ENCODE data around the gene HSPA8. TPM values are rescaled to one million over a fixed set of nuclear protein-coding genes. Genes with fewer than 3 reads are reported as not detected.

HSPA8 gene
- polyA plus RNA-seq, 1 of the 3 experiments (the other 2 are of a cell fraction): 2,088 TPM

- no peak overlapping the region for H3K27ac ChIP-seq (ENCODE audit: low read depth in 2 of 2, low read length in 1 of 2)
- no peak overlapping the region for H3K4me3 ChIP-seq (ENCODE audit: low read depth in 2 of 2, low read length in 1 of 2)
- H3F3A ChIP-seq (replicated peaks; ENCODE audit: insufficient read depth): peaks cover 46% of the 10 kb centered on the region
- no peak overlapping the region for H2AFZ ChIP-seq (ENCODE audit: low read depth)
- peaks cover 1% of the 10 kb centered on the region; the same call in 1 of the 2 replicates for H3K79me2 ChIP-seq (ENCODE audit: insufficient read depth)
- peaks cover 32% of the 10 kb centered on the region for H4K20me1 ChIP-seq (ENCODE audit: insufficient read depth)
- no peaks in the 10 kb centered on the region for H3K4me1 ChIP-seq (ENCODE audit: control insufficient read depth in 1 of 2, insufficient read depth in 2 of 2, low read depth in 1 of 2, low read length in 1 of 2)
- H3K9ac ChIP-seq: no peak overlapping the region
- POLR2A ChIA-PET: no interaction called here
- CTCF ChIA-PET: interaction anchor here (3.5 to 5.9 kb wide), 3 partner anchors 26 to 189 kb away, joined by 25 to 74 read pairs (median 64); no protein-coding TSS in a partner anchor
- H3K9me2 ChIP-seq: no peaks in the 10 kb centered on the region
- TF ChIP-seq NFIC (IDR thresholded peaks at IDR 0.05; ENCODE audit: borderline replicate concordance) (no peak), RXRA (IDR thresholded peaks at IDR 0.05; ENCODE audit: borderline replicate concordance, low read depth) (no peak), TAF1 (IDR thresholded peaks at IDR 0.05; ENCODE audit: borderline replicate concordance, low read depth, low read length) (no peak), JUND (IDR thresholded peaks at IDR 0.05) (no peak), MEF2A (IDR thresholded peaks at IDR 0.05; ENCODE audit: borderline replicate concordance, low read depth) (no peak), EZH2phosphoT487 (IDR thresholded peaks at IDR 0.05; ENCODE audit: borderline replicate concordance, low read depth) (no peak), RFX5 (IDR thresholded peaks at IDR 0.05; ENCODE audit: low read length) (no peak), POLR2AphosphoS5 (IDR thresholded peaks at IDR 0.05; ENCODE audit: low read depth, low read length) (no peak), SMC3 (IDR thresholded peaks at IDR 0.05; ENCODE audit: low read depth, low read length) (no peak), FOXM1 (IDR thresholded peaks at IDR 0.05; ENCODE audit: low read depth) (no peak), YY1 (IDR thresholded peaks at IDR 0.05; ENCODE audit: low read depth) (no peak)
- no peak for DNase-seq
- WGBS (ENCODE audit: low lambda C conversion rate): 99% methylated on average over 4 of the region's 4 CpGs
- H3K36me3 ChIP-seq (replicated peaks in 1 of 2; ENCODE audit: control insufficient read depth in 1 of 2, insufficient read depth in 2 of 2, low read length in 1 of 2): peaks cover 24 to 28% of the 10 kb centered on the region in 2 experiments
- H3K27me3 ChIP-seq (ENCODE audit: insufficient read depth): no peaks in the 10 kb centered on the region
- no peak overlapping the region for H3K4me2 ChIP-seq
- no peaks in the 10 kb centered on the region for H3K9me3 ChIP-seq
Measured at GRCh38 chr11:123051634-123052033, 10.3 kb downstream of the HSPA8 start.

GRCh38 chr11:123051146-123051545, 10.8 kb downstream of the HSPA8 start:
- TF ChIP-seq TCF12 (IDR thresholded peaks at IDR 0.05) (no peak), FOXJ3 (CRISPR knock-in tag; IDR thresholded peaks at IDR 0.05) (no peak)
- CTCF ChIA-PET: interaction anchor here (4.9 to 5.0 kb wide), 2 partner anchors 188 kb away, joined by 34 to 64 read pairs; no protein-coding TSS in a partner anchor
- no peak overlapping the region for H3K9ac ChIP-seq

GRCh38 chr11:123047947-123048293, 14.0 kb downstream of the HSPA8 start:
- Histone ChIP-seq H3K27me3 (ENCODE audit: insufficient read depth) (no peaks in the 10 kb centered on the region), H3K27ac (ENCODE audit: low read depth in 2 of 2, low read length in 1 of 2) (no peak overlapping the region), H3K4me1 (ENCODE audit: control insufficient read depth in 1 of 2, insufficient read depth in 2 of 2, low read depth in 1 of 2, low read length in 1 of 2) (no peaks in the 10 kb centered on the region), H3K4me3 (ENCODE audit: low read depth in 2 of 2, low read length in 1 of 2) (no peak overlapping the region), H3K36me3 (replicated peaks in 1 of 2; ENCODE audit: control insufficient read depth in 1 of 2, insufficient read depth in 2 of 2, low read length in 1 of 2) (peaks cover 0 to 3% of the 10 kb centered on the region in 2 experiments), H4K20me1 (ENCODE audit: insufficient read depth) (no peaks in the 10 kb centered on the region), H3F3A (replicated peaks; ENCODE audit: insufficient read depth) (peaks cover 10% of the 10 kb centered on the region), H3K9me3 (no peaks in the 10 kb centered on the region), H3K9me2 (no peaks in the 10 kb centered on the region), H3K79me2 (ENCODE audit: insufficient read depth) (no peaks in the 10 kb centered on the region), H3K4me2 (no peak overlapping the region), H3K9ac (no peak overlapping the region), H2AFZ (ENCODE audit: low read depth) (no peak overlapping the region)
- 90% methylated on average over 3 of the region's 3 CpGs for WGBS (ENCODE audit: low lambda C conversion rate)
- CTCF ChIA-PET: interaction anchor here (1.8 to 4.9 kb wide), 4 partner anchors 10 to 266 kb away, joined by 5 to 34 read pairs (median 12); no protein-coding TSS in a partner anchor
- POLR2A ChIA-PET: interaction anchor here (1.3 to 1.6 kb wide), 2 partner anchors 8 to 14 kb away, joined by 6 to 8 read pairs; partner anchors contain the start of gene HSPA8
- no peak for DNase-seq
- no peak for TF ChIP-seq CTCF (IDR thresholded peaks at IDR 0.05)
- TF ChIP-seq TEAD4 (IDR thresholded peaks at IDR 0.05; ENCODE audit: borderline replicate concordance, insufficient read depth): no peak
- TF ChIP-seq IRF3 (IDR thresholded peaks at IDR 0.05; ENCODE audit: low read depth, low read length): no peak
- no peak for TF ChIP-seq EP300 (IDR thresholded peaks at IDR 0.05; ENCODE audit: borderline replicate concordance in 1 of 2, low read depth in 1 of 2, low read length in 1 of 2)
- TF ChIP-seq SMC3 (IDR thresholded peaks at IDR 0.05; ENCODE audit: low read depth, low read length): no peak

More at GRCh38 chr11:123051146-123051545, 10.8 kb downstream of the HSPA8 start:
- POLR2A ChIA-PET: no interaction called here
- Histone ChIP-seq H2AFZ (ENCODE audit: low read depth) (no peak overlapping the region), H3K9me3 (no peaks in the 10 kb centered on the region), H3F3A (replicated peaks; ENCODE audit: insufficient read depth) (peaks cover 41% of the 10 kb centered on the region), H3K36me3 (replicated peaks in 1 of 2; ENCODE audit: control insufficient read depth in 1 of 2, insufficient read depth in 2 of 2, low read length in 1 of 2) (peaks cover 19 to 23% of the 10 kb centered on the region in 2 experiments), H3K27ac (ENCODE audit: low read depth in 2 of 2, low read length in 1 of 2) (no peak overlapping the region), H4K20me1 (ENCODE audit: insufficient read depth) (peaks cover 27% of the 10 kb centered on the region), H3K79me2 (ENCODE audit: insufficient read depth) (no peaks in the 10 kb centered on the region), H3K4me3 (ENCODE audit: low read depth in 2 of 2, low read length in 1 of 2) (no peak overlapping the region), H3K9me2 (no peaks in the 10 kb centered on the region), H3K27me3 (ENCODE audit: insufficient read depth) (no peaks in the 10 kb centered on the region), H3K4me2 (no peak overlapping the region), H3K4me1 (ENCODE audit: control insufficient read depth in 1 of 2, insufficient read depth in 2 of 2, low read depth in 1 of 2, low read length in 1 of 2) (no peaks in the 10 kb centered on the region)
- no peak for DNase-seq
- WGBS (ENCODE audit: low lambda C conversion rate): 95% methylated on average over 9 of the region's 9 CpGs
